DMS153 treated with DMSO at 0.1 percent for 48 hours (cell line): ENCODE data around the gene CDH2.

ENCODE experiments used
- DNase-seq: peaks from one replicate; lab custom pipeline; 2025; ENCODE audit not compliant: unreplicated experiment; lab: John Stamatoyannopoulos, UW

CDH2 gene

GRCh38 chr18:28127763-28128658, 48.9 kb downstream of the CDH2 start:
- DNase-seq = no peak

DNA sequence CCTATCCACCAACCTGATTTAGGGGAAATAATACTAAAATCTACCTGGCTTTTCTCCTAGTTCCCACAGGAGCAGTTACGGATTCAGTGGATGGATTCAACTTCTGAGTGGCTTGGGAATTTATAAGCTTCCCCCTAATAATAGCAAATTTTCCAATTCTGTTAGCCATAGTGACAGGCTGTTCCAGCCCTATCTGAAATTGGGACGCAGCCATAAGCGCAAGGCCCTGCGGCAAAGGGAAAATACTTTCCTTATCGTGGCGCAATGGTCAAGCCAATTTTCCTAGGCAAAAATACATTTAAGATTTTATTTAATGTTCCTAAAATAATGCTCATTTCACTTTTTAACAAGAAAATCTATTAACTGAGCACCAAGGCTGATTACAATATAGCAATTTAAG, 49.7 kb downstream of the CDH2 start:
- no peak for DNase-seq

GRCh38 chr18:28126768-28127167, 50.2 kb downstream of the CDH2 start:
- DNase-seq = no peak

GRCh38 chr18:28125051-28125450, 51.9 kb downstream of the CDH2 start:
- no peak for DNase-seq

DNA sequence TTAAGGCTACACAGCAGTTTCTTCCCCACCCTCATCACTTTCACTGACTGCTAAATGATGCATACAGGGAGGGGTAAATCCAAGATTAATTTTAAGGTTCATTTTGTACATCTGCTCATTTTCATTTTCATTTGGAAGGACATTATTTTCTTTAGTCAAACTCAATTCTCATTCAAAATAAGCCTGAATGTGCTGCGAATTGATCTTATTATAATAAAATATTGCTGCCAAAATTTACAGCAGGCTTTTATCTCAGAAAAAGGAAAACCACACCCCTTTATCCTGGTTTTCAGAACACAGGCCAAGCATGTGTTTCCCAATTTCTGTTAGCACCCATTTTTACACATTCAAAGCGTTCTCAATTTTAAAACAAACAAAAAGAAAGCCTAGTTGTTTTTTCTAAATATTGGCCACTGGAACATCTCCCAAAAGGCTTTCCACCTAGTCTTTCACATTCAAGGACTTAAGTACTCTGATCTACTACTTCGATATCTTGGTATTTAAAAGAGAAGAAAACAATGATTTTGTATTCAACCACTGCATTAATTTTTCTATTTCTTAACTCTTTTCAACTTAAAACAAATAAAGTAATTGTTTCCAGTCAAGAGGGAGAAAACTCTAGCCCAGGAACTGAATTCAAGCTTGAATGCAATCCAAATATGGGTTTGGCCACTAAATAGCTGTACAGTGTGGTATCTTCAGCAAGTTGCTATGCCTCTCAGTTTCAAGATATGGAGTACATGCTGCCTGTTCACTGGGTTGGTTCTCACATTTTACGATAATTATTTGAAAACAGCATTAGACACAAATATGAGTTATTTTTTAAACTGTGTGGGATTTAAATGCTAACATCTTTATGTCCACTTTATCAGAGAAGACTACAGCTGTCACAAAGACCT, 52.5 kb downstream of the CDH2 start:
- DNase-seq = no peak

DNA sequence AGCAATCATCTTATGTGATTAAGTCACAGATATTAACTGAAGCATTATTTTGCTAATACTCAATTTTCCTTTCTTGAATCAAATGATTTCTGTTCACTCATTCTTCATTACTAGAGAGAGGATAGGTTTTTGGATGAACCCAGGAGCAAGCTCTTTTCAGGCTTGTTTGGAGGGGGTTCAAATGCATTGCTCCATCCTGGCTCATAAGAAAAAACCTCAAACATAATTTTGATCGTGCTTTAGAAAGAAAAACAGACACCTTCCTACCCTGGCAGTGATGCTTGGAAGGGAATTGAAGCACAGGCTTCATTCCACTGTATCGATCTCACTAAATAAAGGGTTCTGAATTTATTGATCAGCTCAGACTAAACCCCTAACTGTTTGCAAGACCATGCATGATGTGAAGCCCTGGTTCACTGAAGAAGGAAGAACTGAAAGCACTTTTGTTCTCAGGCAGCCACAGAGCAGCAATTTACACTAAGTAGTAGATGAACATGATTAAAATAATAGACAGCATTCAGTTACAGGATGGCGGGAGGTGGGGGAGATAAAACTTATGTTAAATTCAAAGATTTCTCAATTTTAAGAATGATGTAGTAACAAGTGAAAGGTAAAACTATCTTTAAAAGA, 53.4 kb downstream of the CDH2 start:
- DNase-seq = no peak

DNA sequence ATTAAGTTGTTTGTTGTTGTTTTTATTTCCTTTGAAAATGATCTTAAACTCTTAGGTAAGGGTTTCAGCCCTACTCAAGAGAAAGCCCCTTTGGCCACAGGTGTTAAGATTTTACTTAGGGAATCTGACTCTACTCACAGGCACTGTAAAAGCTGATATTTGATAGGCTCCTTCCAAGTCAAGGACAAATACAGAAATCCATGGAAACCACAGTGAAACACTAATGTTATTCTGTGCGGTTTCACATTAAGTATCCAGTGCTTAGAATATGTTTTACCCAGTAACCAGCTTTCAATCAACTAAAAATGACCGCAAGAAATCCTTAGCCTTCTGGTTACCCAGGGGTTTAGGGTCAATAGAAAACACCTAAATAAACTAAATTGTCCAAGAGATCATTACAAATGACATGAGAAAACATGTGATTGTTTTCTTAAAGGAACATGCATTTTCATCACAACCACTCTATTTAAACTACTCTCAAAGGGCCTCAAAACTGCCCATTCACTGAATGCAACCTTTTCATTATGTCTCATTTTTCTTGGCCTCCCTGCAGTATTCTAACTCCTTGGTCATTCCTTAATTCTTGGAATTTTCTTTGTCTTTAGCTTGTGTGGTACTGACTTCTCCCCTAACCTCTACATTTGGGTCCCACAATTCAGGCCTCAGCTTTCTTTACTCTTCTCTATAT, 56.0 kb downstream of the CDH2 start:
- no peak for DNase-seq

- DNase-seq = no peak
Observed at GRCh38 chr18:28116461-28116860, 60.5 kb downstream of the CDH2 start.

- DNase-seq = no peak
Observed at GRCh38 chr18:28115149-28115550, 61.8 kb downstream of the CDH2 start.

- DNase-seq = no peak
Observed at GRCh38 chr18:28114472-28114871, 62.5 kb downstream of the CDH2 start.

GRCh38 chr18:28113271-28114029, 63.5 kb downstream of the CDH2 start:
- no peak for DNase-seq

DNA sequence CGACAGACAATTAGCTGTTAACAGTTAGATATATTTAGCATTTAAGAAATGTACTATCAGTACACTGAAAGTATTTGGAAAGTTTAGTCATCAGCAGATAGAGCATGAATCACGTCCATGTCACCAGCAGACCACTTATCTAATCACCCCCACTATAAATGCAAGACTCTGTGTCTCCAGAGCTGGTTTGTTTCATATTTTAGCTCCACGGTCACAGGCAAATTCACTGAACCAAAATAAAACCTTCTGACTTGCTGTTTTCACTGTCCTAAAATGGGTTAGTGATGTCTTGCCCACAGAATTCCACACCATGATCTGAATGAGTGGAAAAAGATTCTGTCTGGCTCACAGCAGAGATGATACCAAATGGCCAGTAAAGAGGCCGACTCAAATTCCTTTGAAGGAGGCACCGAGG, 64.9 kb downstream of the CDH2 start:
- no peak for DNase-seq

DNA sequence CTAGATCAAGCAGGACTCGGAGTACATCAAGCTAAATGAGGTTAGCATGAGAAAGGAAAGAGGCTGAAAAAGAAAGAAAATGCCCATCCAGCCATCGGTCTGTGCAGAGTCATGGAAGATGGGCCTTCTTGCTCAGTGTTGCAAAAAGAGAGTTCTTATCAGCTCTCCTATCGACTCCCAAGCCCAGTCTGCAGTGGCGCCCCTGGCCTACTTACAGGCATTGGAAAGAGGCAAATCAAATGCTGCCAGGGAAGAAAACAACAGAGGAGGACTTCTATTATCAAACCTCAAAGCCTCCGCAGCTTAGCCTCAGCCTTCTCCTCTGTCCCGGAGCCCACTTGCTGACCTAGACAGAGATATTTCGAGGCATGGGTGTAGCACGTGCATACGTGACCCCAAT, 66.0 kb downstream of the CDH2 start:
- no peak for DNase-seq

DNA sequence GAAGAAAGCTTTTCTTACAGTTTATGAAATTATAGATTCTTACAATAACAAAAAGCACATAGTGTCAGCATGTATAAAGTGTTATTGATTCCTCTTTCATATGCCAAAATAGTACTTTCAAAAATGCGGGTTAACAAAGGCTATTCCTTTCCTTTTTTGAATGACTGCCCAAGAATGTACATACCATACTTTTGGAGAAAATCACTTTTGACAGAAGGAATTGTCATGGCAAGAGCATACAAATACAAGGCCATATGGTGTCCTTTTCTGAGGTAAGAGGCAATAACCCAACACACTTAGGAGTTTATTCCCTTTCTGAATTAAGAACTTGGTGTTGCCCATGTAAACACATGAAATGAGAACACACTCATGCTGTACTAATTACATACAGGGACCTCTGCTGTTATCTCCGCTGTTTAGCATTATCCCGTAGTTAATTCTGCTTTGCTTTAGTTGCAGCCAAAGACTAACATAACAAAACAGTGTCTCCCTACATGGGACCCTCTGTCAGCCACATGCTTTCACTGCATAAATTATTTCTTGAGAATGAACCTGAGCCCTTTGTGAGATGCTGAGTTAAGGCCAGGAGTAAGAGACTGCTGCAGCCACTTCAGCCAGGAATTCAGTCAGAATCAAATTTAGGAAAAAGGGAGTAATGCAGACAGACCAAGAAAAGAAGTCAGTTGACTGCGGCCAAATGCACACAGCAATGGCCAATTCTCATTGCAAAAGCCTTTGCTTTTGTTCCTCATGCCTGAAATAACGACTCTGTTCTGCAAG, 67.0 kb downstream of the CDH2 start:
- no peak for DNase-seq

DNA sequence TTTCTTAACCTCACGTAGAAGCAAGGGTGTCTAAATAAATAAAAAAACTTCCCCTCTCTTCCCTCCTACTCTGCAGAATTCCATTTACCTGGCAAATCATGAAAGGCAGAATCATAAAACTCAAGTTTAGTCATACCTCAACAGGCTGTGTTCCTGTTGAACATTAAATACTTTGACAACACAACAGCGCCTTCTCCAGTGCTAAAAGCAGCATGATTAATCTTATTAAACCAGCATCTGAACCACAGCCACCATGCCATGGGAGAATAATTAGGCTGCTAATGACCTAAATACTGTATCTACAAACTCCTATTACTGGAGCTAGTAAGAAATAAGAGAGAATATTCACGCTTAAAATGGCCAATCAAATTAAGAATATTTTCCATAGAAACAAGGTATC, 68.1 kb downstream of the CDH2 start:
- DNase-seq = no peak

DNA sequence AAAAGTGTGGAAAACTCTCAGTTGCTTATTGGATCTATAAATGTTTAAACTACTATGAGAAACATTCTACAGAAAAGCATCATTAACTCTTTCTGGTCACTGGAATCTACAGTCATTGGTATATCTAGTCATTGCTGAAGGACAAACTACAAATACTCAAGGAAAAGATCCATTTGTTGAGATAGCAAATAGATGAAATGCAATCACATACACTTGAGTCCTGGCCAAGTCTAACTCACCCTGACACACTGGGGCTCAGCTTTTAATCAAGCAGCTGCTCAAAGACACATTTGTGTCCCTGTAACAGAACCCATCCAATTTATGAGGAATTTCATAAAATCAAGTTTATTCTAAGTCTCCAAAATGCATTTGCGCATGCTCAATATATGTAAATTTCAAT, 68.7 kb downstream of the CDH2 start:
- DNase-seq = no peak

GRCh38 chr18:28099237-28099636, 77.7 kb downstream of the CDH2 start:
- DNase-seq = no peak

- DNase-seq = no peak
Observed at GRCh38 chr18:28095631-28096030, 81.3 kb downstream of the CDH2 start.

GRCh38 chr18:28095041-28095440, 81.9 kb downstream of the CDH2 start:
- no peak for DNase-seq
